Endometrium (tissue), 2 donors: Measurements from ENCODE around the gene ZNF280D.

Experiments used
- FAIRE-seq: peaks from 2 replicates; lab custom pipeline; 2012; peaks lifted over from hg19 to GRCh38; lab: Jason Lieb, UNC
- donor health status: control.
- donor health status: control.

Gene ZNF280D

DNA sequence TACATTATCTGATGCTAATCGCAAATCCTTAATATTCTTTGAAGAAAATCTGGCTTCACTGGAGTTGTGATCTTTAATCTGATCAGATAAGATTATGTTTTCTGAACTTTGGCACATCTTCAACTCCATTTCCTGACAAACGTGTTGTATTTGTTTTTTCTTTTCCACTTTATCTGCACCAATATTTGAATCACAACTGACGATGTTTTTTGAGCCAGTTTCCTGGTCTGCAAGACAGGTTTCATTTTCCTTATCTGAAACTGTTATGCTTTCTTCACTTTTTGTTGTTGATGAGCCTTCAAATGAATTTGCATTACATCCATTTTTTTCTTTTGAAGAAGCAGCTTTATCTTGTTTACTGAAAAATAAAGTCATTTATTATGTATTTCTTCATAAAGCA is 101.5 kb downstream of the ZNF280D start:
- no peak for FAIRE-seq

DNA sequence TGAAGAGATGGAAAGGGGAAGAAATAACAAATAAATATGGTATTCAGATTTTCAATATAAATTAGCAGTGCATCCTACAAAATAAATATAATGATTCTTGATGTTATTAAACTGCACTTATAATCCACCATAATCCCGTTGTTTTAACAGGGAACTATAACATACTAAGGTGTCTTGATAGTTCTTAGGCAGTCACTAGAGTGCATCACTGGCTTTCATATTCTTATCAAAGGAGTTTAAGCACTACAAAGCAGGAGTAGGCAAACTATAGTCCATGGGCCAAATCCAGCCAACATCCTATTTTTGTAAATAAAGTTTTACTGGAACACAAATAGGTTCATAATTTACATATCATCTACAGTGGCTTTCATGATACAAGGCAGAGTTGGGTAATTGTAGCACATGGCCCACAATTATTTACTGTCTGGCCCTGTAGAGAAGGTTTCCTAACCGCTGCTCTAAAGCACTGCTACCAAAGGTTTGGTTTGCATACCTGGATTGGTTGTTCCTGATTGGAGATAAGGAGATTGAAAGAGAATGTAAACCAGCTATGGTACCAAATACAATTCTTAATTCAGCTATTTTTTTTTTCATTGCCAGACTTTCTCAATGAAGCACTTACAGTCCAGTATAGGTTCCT is 104.3 kb downstream of the ZNF280D start:
- no peak for FAIRE-seq

DNA sequence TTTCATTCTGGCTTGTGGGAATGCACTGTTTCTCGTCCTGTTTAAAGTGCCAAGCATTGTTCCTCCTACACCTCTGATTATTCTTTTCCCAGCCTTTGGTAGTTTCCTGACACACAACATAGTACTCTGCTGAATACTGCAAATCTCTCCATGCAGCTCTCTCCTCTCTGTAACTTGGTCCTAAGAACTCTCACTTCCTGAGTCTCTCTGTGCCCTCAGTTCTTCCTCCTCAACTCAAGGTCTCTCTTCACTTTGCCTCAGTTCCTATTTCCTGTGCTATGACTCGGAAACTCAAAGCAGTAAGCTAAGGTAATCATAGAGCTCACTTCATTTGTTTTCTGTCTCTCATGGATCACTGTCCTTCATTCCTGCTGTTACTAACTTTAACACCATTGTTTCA is 113.4 kb downstream of the ZNF280D start:
- peak; percentile 15 for FAIRE-seq

DNA sequence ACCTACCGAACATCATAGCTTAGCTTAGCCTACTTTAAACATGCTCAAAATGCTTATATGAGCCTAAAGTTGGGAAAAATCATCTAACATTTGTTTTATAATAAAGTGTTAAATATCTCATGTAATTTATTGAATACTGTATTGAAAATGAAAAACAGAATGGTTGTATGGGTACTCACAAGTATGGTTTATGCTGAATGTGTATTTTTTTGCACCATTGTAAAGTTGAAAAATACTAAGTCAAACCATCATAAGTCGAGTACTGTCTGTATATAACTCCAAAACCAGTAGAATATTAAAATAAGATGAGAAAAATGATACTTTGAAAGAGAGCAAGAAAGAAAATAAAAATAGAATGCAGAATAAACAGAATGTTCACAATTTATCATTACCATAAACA is 115.7 kb downstream of the ZNF280D start:
- peak; percentile 29 for FAIRE-seq

DNA sequence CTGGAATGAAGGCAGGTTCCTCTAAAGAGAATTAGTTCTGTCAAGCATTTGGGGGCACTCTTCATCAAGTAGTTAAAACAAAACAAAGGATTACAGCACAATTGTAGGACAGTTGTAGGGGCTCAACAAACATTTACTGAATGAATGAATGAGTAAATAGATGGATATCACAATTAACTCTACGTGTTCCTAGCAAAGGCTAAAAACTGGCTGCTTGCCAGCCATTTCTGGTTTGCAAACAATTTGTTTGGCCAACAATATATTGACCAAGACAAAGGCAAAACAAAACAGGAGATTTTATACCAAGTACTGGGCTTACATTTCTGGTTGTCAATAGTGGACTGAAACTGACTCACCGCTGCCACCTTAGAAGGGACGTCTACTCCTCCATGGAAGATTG is 116.8 kb downstream of the ZNF280D start:
- FAIRE-seq: no peak

DNA sequence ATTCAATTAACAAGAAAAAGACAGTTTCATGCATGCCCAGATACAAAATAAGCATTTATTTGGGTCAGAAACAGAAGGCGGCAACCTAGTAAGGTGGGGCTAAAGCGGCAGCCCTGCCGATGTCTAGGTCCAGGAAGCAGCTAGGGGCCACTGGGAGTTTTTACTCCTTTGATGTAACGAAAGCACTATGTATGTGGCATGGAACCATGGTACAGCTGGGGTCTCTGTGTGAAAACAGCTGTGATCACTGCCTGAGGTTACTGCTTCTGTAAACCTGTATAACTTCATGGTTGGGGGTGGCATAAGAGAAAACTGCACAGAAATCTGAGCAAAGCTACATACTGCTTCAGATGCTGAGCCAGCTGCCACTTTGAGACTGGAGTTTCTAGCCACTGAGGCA is 119.5 kb downstream of the ZNF280D start:
- FAIRE-seq: no peak

DNA sequence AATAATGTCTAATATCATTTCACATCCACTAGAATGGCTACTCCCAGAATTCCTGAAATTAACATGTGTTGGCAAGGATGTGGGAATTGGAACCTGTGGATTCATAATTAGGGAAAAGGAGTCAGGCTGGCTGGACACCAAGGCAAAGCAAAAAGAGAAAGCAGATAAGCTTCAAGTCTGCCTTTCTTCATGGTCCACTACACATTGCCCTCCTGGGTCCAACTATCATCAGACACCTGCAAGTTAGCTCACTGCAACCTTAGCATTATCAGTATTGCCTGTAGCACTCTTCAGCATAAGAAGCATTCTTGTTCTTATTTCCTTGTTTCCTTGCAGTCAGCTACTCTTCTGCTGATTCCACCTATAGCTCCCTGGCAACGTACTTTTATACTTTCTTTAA is 124.3 kb downstream of the ZNF280D start:
- no peak for FAIRE-seq

DNA sequence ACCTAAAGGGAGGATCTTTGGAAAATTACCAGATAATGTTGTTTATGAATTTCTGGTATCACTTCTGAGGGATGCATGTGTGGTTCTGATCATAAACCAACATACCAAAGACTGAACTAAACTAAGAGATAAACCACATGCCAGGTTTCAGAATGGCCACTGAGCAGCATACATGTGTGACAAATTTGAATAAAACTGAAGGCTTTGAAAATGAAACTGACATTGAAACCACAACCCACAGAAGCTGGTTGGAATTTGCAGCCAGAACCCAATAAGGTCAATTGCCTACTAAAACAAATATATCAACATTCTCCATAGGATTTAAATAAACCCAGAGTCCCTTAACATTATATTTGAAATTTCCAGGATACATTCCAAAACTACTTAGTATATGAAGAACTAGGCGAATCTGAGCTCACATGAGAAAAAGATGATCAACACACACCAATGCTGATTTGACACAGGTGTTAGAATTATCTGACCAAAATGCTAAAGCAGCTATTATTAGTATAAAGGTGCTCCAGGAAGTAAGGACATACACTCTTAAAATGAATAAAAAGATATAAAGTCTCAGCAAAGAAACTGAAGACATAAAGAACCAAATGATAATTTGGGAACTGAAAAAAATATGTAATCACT is 125.0 kb downstream of the ZNF280D start:
- FAIRE-seq: no peak

DNA sequence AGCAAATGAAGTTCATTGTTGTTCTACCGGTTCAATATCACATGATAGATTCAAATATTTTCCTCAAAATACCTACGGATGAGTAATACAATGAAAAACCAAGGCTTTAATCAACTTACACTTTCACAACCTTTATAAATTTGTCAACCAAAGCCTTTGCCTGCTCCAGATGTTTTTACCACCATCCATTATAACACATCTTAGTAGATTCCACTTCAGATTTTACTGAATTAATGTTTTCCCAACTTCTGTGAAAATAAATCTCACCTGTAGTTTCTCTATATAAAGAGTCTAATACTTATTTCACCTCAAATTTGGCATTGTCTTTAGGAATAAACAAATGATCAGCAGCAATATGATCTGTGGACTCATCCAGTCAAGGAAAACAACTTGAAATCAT is 131.1 kb downstream of the ZNF280D start:
- no peak for FAIRE-seq

DNA sequence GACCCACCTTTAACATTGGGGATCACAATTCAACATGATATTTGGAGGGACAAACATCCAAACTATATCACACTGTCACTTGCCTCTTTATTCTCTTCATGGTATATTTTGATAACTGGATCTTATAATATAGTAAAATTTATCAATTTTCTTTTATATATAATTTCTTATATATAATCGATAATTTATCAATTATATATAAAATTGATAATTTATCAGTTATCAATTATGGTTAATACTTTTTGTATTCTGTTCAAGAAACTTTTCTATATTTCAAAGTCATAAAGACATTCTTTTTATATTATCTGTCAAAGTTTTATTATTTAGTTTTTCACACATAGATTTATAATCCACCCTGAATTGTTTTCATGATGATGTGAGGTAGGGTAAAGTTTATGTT is 132.9 kb downstream of the ZNF280D start:
- peak; percentile 91 for FAIRE-seq

DNA sequence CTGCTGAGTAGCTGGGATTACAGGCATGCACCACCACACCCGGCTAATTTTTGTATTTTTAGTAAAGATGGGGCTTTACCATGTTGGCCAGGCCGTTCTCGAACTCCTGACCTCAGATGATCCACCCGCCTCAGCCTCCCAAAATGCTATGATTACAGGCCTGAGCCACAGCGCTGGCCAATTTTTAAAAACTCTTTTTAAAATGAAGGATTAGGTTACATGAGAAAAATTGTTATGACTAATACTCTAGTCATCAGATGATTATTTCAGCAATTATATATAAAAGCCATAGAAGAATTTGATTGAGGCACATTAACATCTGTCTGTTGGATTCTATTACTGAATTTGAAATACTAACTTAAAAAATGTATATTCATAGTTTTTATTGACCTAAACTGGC is 134.3 kb downstream of the ZNF280D start:
- no peak for FAIRE-seq

DNA sequence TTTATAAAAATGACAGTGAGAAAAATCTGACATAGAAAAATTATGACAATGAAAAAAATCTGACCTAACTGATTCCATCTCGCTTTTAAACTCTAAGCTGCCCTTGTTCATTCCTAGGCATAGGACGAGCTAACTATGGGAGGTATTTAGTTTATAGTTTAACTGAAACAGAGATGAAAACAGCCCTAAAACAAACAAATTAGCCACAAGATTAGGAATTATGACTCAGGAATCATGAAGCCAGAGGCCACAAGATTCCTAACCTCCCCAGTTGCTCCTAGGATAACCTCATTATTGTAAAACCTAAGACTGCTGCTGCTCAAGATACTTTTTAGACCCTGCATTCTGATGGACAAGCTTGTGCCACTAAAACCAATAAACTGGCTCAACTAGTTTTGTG is 145.6 kb downstream of the ZNF280D start:
- no peak for FAIRE-seq

DNA sequence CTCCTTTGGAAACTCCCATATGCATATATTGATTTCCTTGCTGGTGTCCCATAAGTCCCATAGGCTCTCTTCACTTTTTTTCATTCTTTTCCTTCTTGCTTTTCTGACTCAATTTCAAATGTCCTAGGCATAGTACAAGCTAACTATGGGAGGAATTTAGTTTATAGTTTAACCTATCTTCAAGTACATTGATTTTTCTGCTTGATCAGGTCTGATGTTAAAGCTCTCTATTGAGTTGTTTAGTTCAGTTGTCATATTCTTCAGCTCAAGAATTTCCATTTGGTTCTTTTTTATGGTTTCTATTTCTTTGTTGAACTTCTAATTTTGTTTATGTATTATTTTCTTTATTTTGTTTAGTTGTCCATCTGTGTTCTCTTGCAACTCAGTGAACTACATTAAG is 147.1 kb downstream of the ZNF280D start:
- FAIRE-seq: no peak

DNA sequence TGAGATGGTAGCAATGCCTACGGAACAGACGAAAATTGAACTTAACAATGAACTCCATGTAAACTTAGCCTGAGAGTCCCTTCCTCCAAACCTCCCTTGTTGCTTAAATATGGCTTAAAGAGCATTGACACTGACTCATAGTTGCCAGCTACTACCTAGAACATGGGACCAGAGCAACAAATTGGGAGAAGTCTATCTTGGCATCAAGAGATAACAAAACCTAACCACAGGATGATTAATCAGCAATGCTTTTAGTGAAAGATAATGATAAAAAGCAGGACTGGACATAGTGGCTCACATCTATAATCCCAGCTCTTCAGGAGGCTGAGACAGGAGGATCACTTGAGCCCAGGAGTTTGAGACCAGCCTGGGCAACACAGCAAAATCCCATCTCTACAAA is 150.5 kb downstream of the ZNF280D start:
- FAIRE-seq: no peak
